B cell (primary cell): ENCODE measurements around the gene KCNK17. TPM values are rescaled to one million over a fixed set of nuclear protein-coding genes. Genes with fewer than 3 reads are reported as not detected.

Experiments used
- ATAC-seq: fragments of 200-7000 bp; cut with Tn5 transposase; one replicate; pipeline ENCODE4 v1.10.0; 2021; ENCODE audit warnings: low read depth, mild to moderate bottlenecking, moderate number of reproducible peaks, moderate library complexity
- CTCF ChIA-PET: fragments of 350-600 bp; sonication (Branson Sonifier 250); formaldehyde crosslinking; loops from one replicate; lab custom pipeline; 2021; ENCODE audit warnings: antibody characterized with exemption, inconsistent platforms; lab: Charles Lee
- POLR2A ChIA-PET: fragments of 350-600 bp; sonication (Branson Sonifier 250); formaldehyde crosslinking; loops from one replicate; lab custom pipeline; 2021; ENCODE audit warnings: antibody characterized with exemption; lab: Charles Lee
- DNase-seq: peaks from one replicate; pipeline ENCODE4 v3.0.0; 2013
- H2AFZ ChIP-seq: 2 replicates; pipeline ENCODE4 v1.6.1; 2012; ENCODE audit warnings: mild to moderate bottlenecking, low read depth, low read length; ENCODE audit not compliant: insufficient read depth, poor library complexity, severe bottlenecking
- H3K27ac ChIP-seq, 2 donors: 1 replicate in 1 of 2; 2 replicates in 1 of 2; pipeline ENCODE4 v1.5.1; 2012 to 2013; ENCODE audit warnings: low read length in 2 of 2, mild to moderate bottlenecking in 2 of 2, moderate library complexity in 1 of 2
- H3K27me3 ChIP-seq, 4 experiments: fragments of 200-600 bp in 1 of 4; sonication (generic) in 1 of 4; replicated peaks in 1 of 4; 1 replicate in 2 of 4; 2 replicates in 2 of 4; pipeline versions ENCODE4 v1.6.1 to v1.7.0; 2013 to 2016; ENCODE audit warnings: low read length in 3 of 4, mild to moderate bottlenecking in 2 of 4, mixed read lengths in 1 of 4, moderate library complexity in 1 of 4; ENCODE audit not compliant: insufficient read depth in 4 of 4, control insufficient read depth in 3 of 4; ENCODE audit errors: control extremely low read depth in 1 of 4
- H3K36me3 ChIP-seq, 2 experiments: replicated peaks in 1 of 2; 1 replicate in 1 of 2; 2 replicates in 1 of 2; pipeline versions ENCODE4 v1.6.1 to v1.7.1; 2013; ENCODE audit warnings: low read length in 1 of 2; ENCODE audit not compliant: insufficient read depth in 2 of 2, control insufficient read depth in 1 of 2; ENCODE audit errors: control extremely low read depth in 1 of 2, extremely low read depth in 1 of 2
- H3K4me1 ChIP-seq, 2 donors: fragments of 200-600 bp in 1 of 2; sonication (generic) in 1 of 2; 1 replicate in 1 of 2; 2 replicates in 1 of 2; pipeline versions ENCODE4 v1.5.1 to v1.6.1; 2013 to 2017; ENCODE audit warnings: low read length in 2 of 2; ENCODE audit not compliant: control insufficient read depth in 2 of 2, insufficient read depth in 2 of 2
- H3K4me2 ChIP-seq: replicated peaks from 2 replicates; pipeline ENCODE3; 2012; ENCODE audit warnings: mild to moderate bottlenecking, low read depth, low read length; ENCODE audit not compliant: poor library complexity, severe bottlenecking
- H3K4me3 ChIP-seq, 5 experiments: fragments of 200-600 bp in 1 of 5; sonication (generic) in 1 of 5; 1 replicate in 3 of 5; 2 replicates in 2 of 5; pipeline versions ENCODE4 v1.5.1 to v1.7.0; 2011 to 2016; ENCODE audit warnings: low read length in 4 of 5, mild to moderate bottlenecking in 4 of 5, low read depth in 2 of 5, control low read depth in 1 of 5, moderate library complexity in 1 of 5; ENCODE audit not compliant: insufficient read depth in 1 of 5; ENCODE audit errors: control extremely low read depth in 1 of 5, extremely low read depth in 1 of 5
- H3K79me2 ChIP-seq: fragments of 200-600 bp; sonication (generic); one replicate; pipeline ENCODE4 v1.6.0; 2016; ENCODE audit warnings: low read length; ENCODE audit not compliant: control insufficient read depth, insufficient read depth
- H3K9ac ChIP-seq: fragments of 200-600 bp; sonication (generic); 2 replicates; pipeline ENCODE4 v1.6.1; 2017; ENCODE audit warnings: mild to moderate bottlenecking, low read length, moderate library complexity
- H3K9me3 ChIP-seq, 3 donors: one replicate each; pipeline versions ENCODE4 v1.6.1 to v1.7.1; 2013; ENCODE audit warnings: low read length in 2 of 3; ENCODE audit not compliant: control insufficient read depth in 2 of 3, insufficient read depth in 1 of 3; ENCODE audit errors: control extremely low read depth in 1 of 3
- H4K20me1 ChIP-seq: 2 replicates; pipeline ENCODE4 v1.6.0; 2012; ENCODE audit warnings: mild to moderate bottlenecking, low read length; ENCODE audit not compliant: insufficient read depth, control insufficient read depth, poor library complexity, severe bottlenecking
- H3K27ac Mint-ChIP-seq: one replicate; pipeline ENCODE4 v1.8.0; 2021; ENCODE audit warnings: mixed read lengths
- H3K27me3 Mint-ChIP-seq: one replicate; pipeline ENCODE4 v1.8.0; 2021; ENCODE audit warnings: mixed read lengths
- H3K4me1 Mint-ChIP-seq: one replicate; pipeline ENCODE4 v1.8.0; 2021; ENCODE audit warnings: mixed read lengths
- H3K4me3 Mint-ChIP-seq: one replicate; pipeline ENCODE4 v1.8.0; 2021; ENCODE audit warnings: mixed read lengths
- H3K9me3 Mint-ChIP-seq: one replicate; pipeline ENCODE4 v1.8.0; 2022; ENCODE audit warnings: mixed read lengths; ENCODE audit not compliant: insufficient read depth
- EZH2 ChIP-seq: IDR thresholded peaks from 2 replicates; pipeline ENCODE4 v1.6.1; 2012; ENCODE audit warnings: borderline replicate concordance, low read depth, mild to moderate bottlenecking, moderate library complexity, low read length; ENCODE audit not compliant: insufficient read depth, poor library complexity, severe bottlenecking
- WGBS: methylation state at CpG from one replicate; pipeline ENCODE4 v1.1.5; 2013; ENCODE audit warnings: missing lambda C conversion rate; ENCODE audit not compliant: insufficient coverage; 5-methylcytosine and 5-hydroxymethylcytosine counted together
- intact Hi-C: fragments of 100-400 bp; cut with micrococcal nuclease; formaldehyde crosslinking; loops from one replicate; pipeline ENCODE4 v1.10.0; 2022
- polyA plus RNA-seq: library from polyadenylated mRNA; depleted of rRNA; stranded (reverse); fragments of >200 nt; gene quantifications from 2 replicates; pipeline ENCODE4 v1.2.3, GENCODE V29; 2012
- total RNA-seq, 2 donors: library from RNA; stranded (reverse); fragments of 120-200 nt in 1 of 2; gene quantifications; 1 replicate in 1 of 2; 2 replicates in 1 of 2; pipeline versions ENCODE4 v1.2.3 to v1.2.4, GENCODE V29; 2013 to 2022
- TF ChIP-seq, protein P1 (sequence below): fragments of 200-600 bp; IDR thresholded peaks from one replicate; pipeline ENCODE4 v1.8.0; 2022; ENCODE audit warnings: antibody characterized with exemption, mild to moderate bottlenecking

KCNK17 gene
- total and polyA plus RNA-seq, 2 donors (not counting 1 experiment from before 2014, with no cell fraction given), result not detected

DNA sequence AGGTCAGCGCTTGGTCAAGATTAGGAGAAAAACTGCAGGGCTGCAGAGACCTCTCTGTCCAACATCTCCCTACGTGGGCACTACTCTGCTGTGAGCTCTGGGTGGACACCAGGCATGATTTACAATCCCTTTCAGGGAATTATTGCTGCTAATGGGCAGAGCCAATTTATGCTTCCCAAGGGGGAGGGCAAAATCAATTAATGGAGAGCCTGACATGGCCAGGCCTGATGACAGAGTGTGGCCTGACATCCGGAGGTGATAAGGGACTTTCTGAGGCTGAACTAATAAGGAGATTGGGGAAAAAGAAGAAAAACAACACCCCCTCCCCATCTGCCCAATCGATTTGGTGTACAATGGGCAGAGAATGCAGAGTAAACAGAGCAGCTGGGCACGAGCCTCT, 13.3 kb upstream of the KCNK17 start:
- Mint-ChIP-seq H3K4me3 (no peak overlapping the region), H3K27me3 (peaks cover 25% of the 10 kb centered on the region), H3K9me3 (no peaks in the 10 kb centered on the region), H3K27ac (no peak overlapping the region), H3K4me1 (peaks cover 8% of the 10 kb centered on the region)
- Histone ChIP-seq H4K20me1 (no peaks in the 10 kb centered on the region), H3K4me1 (peaks cover 0 to 10% of the 10 kb centered on the region in 2 donors), H3K79me2 (no peaks in the 10 kb centered on the region), H3K4me3 (no peak overlapping the region), H3K27me3 (peaks cover 0 to 9% (median 0%) of the 10 kb centered on the region in 4 experiments), H3K9me3 (no peaks in the 10 kb centered on the region), H3K36me3 (no peaks in the 10 kb centered on the region), H3K27ac (no peak overlapping the region), H3K9ac (no peak overlapping the region), H3K4me2 (no peak overlapping the region), H2AFZ (no peak overlapping the region)
- CTCF ChIA-PET, result no interaction called here
- ATAC-seq, result no peak
- POLR2A ChIA-PET, result no interaction called here
- TF ChIP-seq EZH2, result no peak
- TF ChIP-seq, protein P1, sequence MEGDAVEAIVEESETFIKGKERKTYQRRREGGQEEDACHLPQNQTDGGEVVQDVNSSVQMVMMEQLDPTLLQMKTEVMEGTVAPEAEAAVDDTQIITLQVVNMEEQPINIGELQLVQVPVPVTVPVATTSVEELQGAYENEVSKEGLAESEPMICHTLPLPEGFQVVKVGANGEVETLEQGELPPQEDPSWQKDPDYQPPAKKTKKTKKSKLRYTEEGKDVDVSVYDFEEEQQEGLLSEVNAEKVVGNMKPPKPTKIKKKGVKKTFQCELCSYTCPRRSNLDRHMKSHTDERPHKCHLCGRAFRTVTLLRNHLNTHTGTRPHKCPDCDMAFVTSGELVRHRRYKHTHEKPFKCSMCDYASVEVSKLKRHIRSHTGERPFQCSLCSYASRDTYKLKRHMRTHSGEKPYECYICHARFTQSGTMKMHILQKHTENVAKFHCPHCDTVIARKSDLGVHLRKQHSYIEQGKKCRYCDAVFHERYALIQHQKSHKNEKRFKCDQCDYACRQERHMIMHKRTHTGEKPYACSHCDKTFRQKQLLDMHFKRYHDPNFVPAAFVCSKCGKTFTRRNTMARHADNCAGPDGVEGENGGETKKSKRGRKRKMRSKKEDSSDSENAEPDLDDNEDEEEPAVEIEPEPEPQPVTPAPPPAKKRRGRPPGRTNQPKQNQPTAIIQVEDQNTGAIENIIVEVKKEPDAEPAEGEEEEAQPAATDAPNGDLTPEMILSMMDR, result no peak
- intact Hi-C loops, result no loop called here
- 90% methylated on average over 2 of the region's 5 CpGs for WGBS
- no peak for DNase-seq

GRCh38 chr6:39322306-39322850, 8.2 kb upstream of the KCNK17 start, which contains the start of gene KCNK16:
KCNK16 (minus strand) TSS chr6:39322702; CDS start chr6:39322540, 162 bp downstream.
- H3K4me3 Mint-ChIP-seq, result no peak within 1 kb of the TSS
- H3K9me3 Mint-ChIP-seq, result no peaks in the 10 kb centered on the region
- H3K27me3 Mint-ChIP-seq, result peaks cover 31% of the 10 kb centered on the region
- H3K27ac Mint-ChIP-seq, result no peak within 1 kb of the TSS
- Histone ChIP-seq H4K20me1 (no peaks in the 10 kb centered on the region), H2AFZ (no peak within 1 kb of the TSS), H3K4me1 (peaks cover 0 to 13% of the 10 kb centered on the region in 2 donors), H3K4me2 (no peak within 1 kb of the TSS), H3K9ac (no peak within 1 kb of the TSS), H3K9me3 (peaks cover 0 to 4% (median 0%) of the 10 kb centered on the region in 3 donors), H3K4me3 (no peak within 1 kb of the TSS), H3K79me2 (no peaks in the 10 kb centered on the region), H3K36me3 (no peaks in the 10 kb centered on the region), H3K27ac (no peak within 1 kb of the TSS), H3K27me3 (peaks cover 0 to 4% (median 0%) of the 10 kb centered on the region in 4 experiments)
- H3K4me1 Mint-ChIP-seq, result peaks cover 8% of the 10 kb centered on the region
- ATAC-seq, result no peak
- DNase-seq, result no peak
- intact Hi-C loops, result no loop called here
- TF ChIP-seq, protein P1, result no peak
- TF ChIP-seq EZH2, result no peak
- CTCF ChIA-PET, result interaction anchor here (1.9 kb wide), 1 partner anchor 12 kb away, joined by 6 read pairs; no protein-coding TSS in a partner anchor
- WGBS, result 90% methylated on average over 11 of the region's 11 CpGs
- POLR2A ChIA-PET, result no interaction called here
